ENCODE results near the gene CHCHD10. TPM values are rescaled to one million over a fixed set of nuclear protein-coding genes. Genes with fewer than 3 reads are reported as not detected.

The CHCHD10 gene
- polyA plus RNA-seq: 148 and 429 TPM in 2 replicates

GRCh38 chr22:23767673-23768548 lies at the start of gene CHCHD10:
TSS of gene CHCHD10 (minus strand) at chr22:23767972. CDS start at chr22:23767874, 98 bp downstream.

DNA sequence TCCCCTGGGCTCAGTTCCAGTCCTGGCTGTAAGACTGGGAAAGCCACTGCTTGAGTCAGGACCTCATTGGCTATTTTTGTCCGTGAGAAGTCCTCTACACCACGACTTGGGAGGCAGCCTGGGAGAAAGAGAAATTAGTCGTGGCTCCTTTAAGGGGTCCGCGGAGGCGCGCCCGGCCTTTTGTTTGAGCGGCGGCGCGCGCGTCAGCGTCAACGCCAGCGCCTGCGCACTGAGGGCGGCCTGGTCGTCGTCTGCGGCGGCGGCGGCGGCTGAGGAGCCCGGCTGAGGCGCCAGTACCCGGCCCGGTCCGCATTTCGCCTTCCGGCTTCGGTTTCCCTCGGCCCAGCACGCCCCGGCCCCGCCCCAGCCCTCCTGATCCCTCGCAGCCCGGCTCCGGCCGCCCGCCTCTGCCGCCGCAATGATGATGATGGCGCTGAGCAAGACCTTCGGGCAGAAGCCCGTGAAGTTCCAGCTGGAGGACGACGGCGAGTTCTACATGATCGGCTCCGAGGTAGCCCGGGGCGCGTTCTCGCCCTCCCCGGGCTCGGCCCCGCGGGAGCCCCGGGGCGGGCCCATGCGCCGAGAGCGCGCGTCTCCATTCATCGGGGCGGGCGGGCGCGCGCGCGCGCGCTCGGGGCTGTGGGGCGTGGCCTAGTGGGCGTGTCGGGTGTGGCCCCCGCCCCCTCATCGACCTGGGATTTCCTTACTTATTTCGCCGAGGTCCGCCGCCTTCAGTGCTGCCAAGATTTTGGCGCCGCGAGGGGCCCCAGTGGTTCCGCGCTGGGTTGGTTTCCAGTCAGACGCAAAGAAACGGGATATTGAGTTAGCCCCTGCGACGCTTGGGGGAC lies 19.2 kb upstream of the CHCHD10 start, which contains the start of gene SMARCB1:
SMARCB1 (plus strand) TSS at position 215 of the 848 bp plus-strand sequence; CDS start at position 419, 204 bp downstream.

GRCh38 chr22:23772649-23773473 lies 5.1 kb upstream of the CHCHD10 start, which contains the start of gene MMP11:
TSS of gene MMP11 (plus strand) at chr22:23772849. CDS start at chr22:23772871, 22 bp downstream.

GRCh38 chr22:23762842-23763578 lies 4.8 kb downstream of the CHCHD10 start, which contains the start of gene C22orf15:
TSS of gene C22orf15 (plus strand) at chr22:23762990. CDS start at chr22:23763307, 317 bp downstream.

DNA sequence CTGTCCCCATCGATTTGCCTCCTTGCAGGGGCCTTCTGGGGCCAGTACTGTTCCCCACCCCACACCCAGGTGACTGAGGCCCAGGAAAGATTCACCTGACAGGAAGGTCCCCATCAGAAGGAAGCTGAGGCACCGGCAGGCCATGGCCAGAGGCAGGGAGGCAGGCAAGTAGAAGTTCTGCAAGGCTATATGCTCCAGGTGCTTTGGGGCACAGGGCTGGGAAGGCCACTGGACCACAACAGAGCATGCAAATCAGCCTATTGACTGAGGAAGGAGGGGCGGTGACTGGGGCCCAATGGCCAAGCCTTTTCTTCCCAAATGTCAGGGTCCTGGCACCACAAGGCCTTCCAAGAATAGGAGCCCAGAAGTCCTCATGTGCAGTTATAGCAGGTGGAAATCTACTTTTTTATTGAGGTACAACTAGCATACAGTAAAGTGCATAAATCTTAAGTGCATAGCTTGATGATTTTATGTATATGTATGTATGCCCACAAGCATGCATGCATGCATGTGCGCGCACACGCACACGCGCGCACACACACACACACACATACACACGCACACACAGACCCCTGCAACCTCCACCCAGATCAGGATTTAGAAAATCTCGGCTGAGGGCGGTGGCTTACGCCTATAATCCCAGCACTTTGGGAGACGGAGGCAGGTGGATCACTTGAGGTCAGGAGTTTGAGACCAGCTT lies 13.4 kb downstream of the CHCHD10 start, which contains the start of gene VPREB3:
VPREB3 (minus strand) TSS at position 206 of the 700 bp plus-strand sequence; CDS start at position 144, 62 bp downstream.

GRCh38 chr22:23750714-23751440 lies 16.9 kb downstream of the CHCHD10 start, which contains the start of gene ZNF70:
TSS of gene ZNF70 (minus strand) at chr22:23751112. CDS start at chr22:23745140, 5,972 bp downstream.

Other genes with a start within 250 kb of the CHCHD10 start
- gene IGLL1, start 187.7 kb downstream of the CHCHD10 start, polyA plus RNA-seq: not detected in 2 replicates
- not detected in 2 replicates for gene DRICH1, start 135.7 kb downstream of the CHCHD10 start, polyA plus RNA-seq
- not detected in 2 replicates for gene RGL4, start 77.0 kb downstream of the CHCHD10 start, polyA plus RNA-seq
- 0.15 TPM in 1 of 2 replicates, not detected in the other for gene ZNF70, start 16.9 kb downstream of the CHCHD10 start, polyA plus RNA-seq
- gene VPREB3, start 13.5 kb downstream of the CHCHD10 start, polyA plus RNA-seq: 1.2 and 6.7 TPM in 2 replicates
- not detected in 2 replicates for gene C22orf15, start 5.0 kb downstream of the CHCHD10 start, polyA plus RNA-seq
- 0.58 TPM in 1 of 2 replicates, not detected in the other for gene MMP11, start 4.9 kb upstream of the CHCHD10 start, polyA plus RNA-seq
- gene SMARCB1, start 19.0 kb upstream of the CHCHD10 start, polyA plus RNA-seq: 3.8 and 4.0 TPM in 2 replicates
- gene DERL3, start 71.0 kb upstream of the CHCHD10 start, polyA plus RNA-seq: 2.3 and 2.5 TPM in 2 replicates
- 8.0 and 15.6 TPM in 2 replicates for gene SLC2A11, start 89.9 kb upstream of the CHCHD10 start, polyA plus RNA-seq
- 520 and 694 TPM in 2 replicates for gene MIF, start 126.4 kb upstream of the CHCHD10 start, polyA plus RNA-seq
- gene GSTT2B, start 193.2 kb upstream of the CHCHD10 start, polyA plus RNA-seq: 5.1 TPM in 1 of 2 replicates, not detected in the other
- gene DDTL, start 198.9 kb upstream of the CHCHD10 start, polyA plus RNA-seq: 1.4 and 2.6 TPM in 2 replicates
- gene DDT, start 206.5 kb upstream of the CHCHD10 start, polyA plus RNA-seq: 73.3 and 78.1 TPM in 2 replicates
- gene GSTT2, start 212.2 kb upstream of the CHCHD10 start, polyA plus RNA-seq: 0.43 TPM in 1 of 2 replicates, not detected in the other
- not detected in 2 replicates for gene GSTT4, start 237.5 kb upstream of the CHCHD10 start, polyA plus RNA-seq
- gene CABIN1, start 243.3 kb upstream of the CHCHD10 start, polyA plus RNA-seq: 8.3 and 9.0 TPM in 2 replicates